Neural cell (in vitro differentiated cells): ENCODE data around the gene TMTC1. TPM values are rescaled to one million over a fixed set of nuclear protein-coding genes. Genes with fewer than 3 reads are reported as not detected.

ENCODE experiments used
- H2AFZ ChIP-seq: fragments of 200-600, 300-800 bp; sonication (generic), shearing (Covaris generic); 2 replicates; pipeline ENCODE4 v1.6.0; 2014; ENCODE audit warnings: low read depth, mild to moderate bottlenecking, antibody characterized with exemption, low read length, moderate library complexity
- H3F3A ChIP-seq: fragments of 200-600 bp; shearing (Covaris generic); 2 replicates; pipeline ENCODE4 v1.6.1; 2016; ENCODE audit warnings: mild to moderate bottlenecking, moderate library complexity, mixed read lengths, antibody characterized with exemption, low read length; ENCODE audit not compliant: insufficient read depth, poor library complexity, severe bottlenecking
- H3K27ac ChIP-seq: fragments of 200-600, 300-800 bp; sonication (generic), shearing (Covaris generic); 2 replicates; pipeline ENCODE4 v1.5.1; 2014; ENCODE audit warnings: mild to moderate bottlenecking, low read length, moderate library complexity
- H3K27me3 ChIP-seq: fragments of 300-800, 200-600 bp; sonication (generic), shearing (Covaris generic); 2 replicates; pipeline ENCODE4 v1.6.0; 2014; ENCODE audit warnings: mild to moderate bottlenecking, low read depth, low read length, moderate library complexity; ENCODE audit not compliant: insufficient read depth
- H3K36me3 ChIP-seq: fragments of 300-800, 200-600 bp; sonication (generic), shearing (Covaris generic); 2 replicates; pipeline ENCODE4 v1.5.1; 2014; ENCODE audit warnings: mild to moderate bottlenecking, antibody characterized with exemption, low read length, moderate library complexity; ENCODE audit not compliant: insufficient read depth
- H3K4me2 ChIP-seq: fragments of 300-800, 200-600 bp; sonication (generic), shearing (Covaris generic); 2 replicates; pipeline ENCODE4 v1.6.0; 2014; ENCODE audit warnings: mild to moderate bottlenecking, low read length
- H3K4me3 ChIP-seq: fragments of 300-800, 200-600 bp; sonication (generic), shearing (Covaris generic); 2 replicates; pipeline ENCODE4 v1.5.1; 2014; ENCODE audit warnings: mild to moderate bottlenecking, low read length, moderate library complexity
- H3K79me2 ChIP-seq: fragments of 200-600 bp; shearing (Covaris generic); replicated peaks from 2 replicates; pipeline ENCODE4 v1.6.0; 2014; ENCODE audit warnings: mild to moderate bottlenecking, low read length, moderate library complexity; ENCODE audit not compliant: insufficient read depth
- H3K9ac ChIP-seq: fragments of 300-800, 200-600 bp; sonication (generic), shearing (Covaris generic); 2 replicates; pipeline ENCODE4 v1.6.1; 2016; ENCODE audit warnings: mild to moderate bottlenecking, low read length, mixed read lengths
- H3K9me2 ChIP-seq: fragments of 200-600 bp; shearing (Covaris generic); 2 replicates; pipeline ENCODE4 v1.6.1; 2016; ENCODE audit warnings: mild to moderate bottlenecking, low read length, mixed read lengths; ENCODE audit not compliant: insufficient read depth
- H3K9me3 ChIP-seq: fragments of 200-600, 300-800 bp; sonication (generic), shearing (Covaris generic); 2 replicates; pipeline ENCODE4 v1.6.1; 2016; ENCODE audit warnings: mild to moderate bottlenecking, mixed run types, low read length, moderate library complexity, mixed read lengths
- H4K20me1 ChIP-seq: fragments of 200-600 bp; shearing (Covaris generic); 2 replicates; pipeline ENCODE4 v1.6.1; 2016; ENCODE audit warnings: mild to moderate bottlenecking, mixed run types; ENCODE audit not compliant: insufficient read depth
- EP300 ChIP-seq: fragments of 450-650 bp; conservative IDR thresholded peaks from 2 replicates; pipeline ENCODE4 v1.6.1; 2014; ENCODE audit warnings: antibody characterized with exemption, mild to moderate bottlenecking, moderate library complexity; ENCODE audit not compliant: poor library complexity, severe bottlenecking
- EZH2 ChIP-seq: fragments of 200-600, 300-800 bp; shearing (Covaris generic), sonication (generic); IDR thresholded peaks from 2 replicates; pipeline ENCODE4 v1.6.1; 2014; ENCODE audit warnings: antibody characterized with exemption, low read length, borderline replicate concordance, mild to moderate bottlenecking; ENCODE audit not compliant: insufficient read depth, poor library complexity, severe bottlenecking
- MXI1 ChIP-seq: fragments of 450-650 bp; conservative IDR thresholded peaks from 2 replicates; pipeline ENCODE4 v1.6.1; 2014; ENCODE audit warnings: antibody characterized with exemption, mild to moderate bottlenecking; ENCODE audit not compliant: poor library complexity, severe bottlenecking
- POLR2AphosphoS5 ChIP-seq: IDR thresholded peaks from 2 replicates; pipeline ENCODE4 v1.6.1; 2012
- RAD21 ChIP-seq: fragments of 450-650 bp; conservative IDR thresholded peaks from 2 replicates; pipeline ENCODE4 v1.6.1; 2014; ENCODE audit warnings: antibody characterized with exemption, mild to moderate bottlenecking, moderate library complexity
- SMC3 ChIP-seq: fragments of 450-650 bp; conservative IDR thresholded peaks from 2 replicates; pipeline ENCODE4 v1.6.1; 2014; ENCODE audit warnings: antibody characterized with exemption, mild to moderate bottlenecking, moderate library complexity; ENCODE audit not compliant: poor library complexity
- TAF1 ChIP-seq: IDR thresholded peaks from 2 replicates; pipeline ENCODE4 v1.6.1; 2012; ENCODE audit warnings: low read depth
- polyA plus RNA-seq: library from polyadenylated mRNA; depleted of rRNA; stranded (reverse); fragments of >200 nt; gene quantifications from 2 replicates; pipeline ENCODE4 v1.2.3, GENCODE V29; 2014
- TF ChIP-seq, protein P1 (sequence below): fragments of 450-650 bp; IDR thresholded peaks from 2 replicates; pipeline ENCODE4 v1.5.1; 2014; ENCODE audit warnings: antibody characterized with exemption, mild to moderate bottlenecking, moderate library complexity; ENCODE audit not compliant: poor library complexity, severe bottlenecking
- TF ChIP-seq, protein P2 (sequence below): IDR thresholded peaks from 2 replicates; pipeline ENCODE4 v1.6.1; 2012; ENCODE audit warnings: borderline replicate concordance

The TMTC1 gene
- polyA plus RNA-seq, 1 donor from 2014 or later: 10.0 TPM

DNA sequence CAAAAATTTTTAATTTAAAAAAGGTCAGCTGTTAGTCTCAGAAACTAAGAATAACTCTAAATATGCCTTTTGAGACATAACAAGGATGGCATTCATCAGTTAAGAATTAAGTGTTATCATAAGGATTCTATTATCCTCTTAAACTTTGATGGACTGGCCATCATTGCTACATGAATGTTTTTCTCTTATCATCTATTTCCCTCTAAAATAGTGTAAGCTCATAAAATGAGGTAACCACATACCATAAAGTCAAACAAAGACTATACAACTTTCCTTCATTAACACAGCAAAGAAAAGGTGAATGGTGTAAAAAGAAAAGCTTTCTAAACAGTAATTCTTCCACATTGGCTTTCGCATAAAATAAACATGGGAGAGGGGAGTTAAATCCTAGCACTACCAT, 41.1 kb downstream of the TMTC1 start:
- TF ChIP-seq POLR2AphosphoS5 (no peak), EP300 (no peak), SMC3 (no peak), EZH2 (no peak), MXI1 (no peak), TAF1 (no peak)
- TF ChIP-seq, protein P1, sequence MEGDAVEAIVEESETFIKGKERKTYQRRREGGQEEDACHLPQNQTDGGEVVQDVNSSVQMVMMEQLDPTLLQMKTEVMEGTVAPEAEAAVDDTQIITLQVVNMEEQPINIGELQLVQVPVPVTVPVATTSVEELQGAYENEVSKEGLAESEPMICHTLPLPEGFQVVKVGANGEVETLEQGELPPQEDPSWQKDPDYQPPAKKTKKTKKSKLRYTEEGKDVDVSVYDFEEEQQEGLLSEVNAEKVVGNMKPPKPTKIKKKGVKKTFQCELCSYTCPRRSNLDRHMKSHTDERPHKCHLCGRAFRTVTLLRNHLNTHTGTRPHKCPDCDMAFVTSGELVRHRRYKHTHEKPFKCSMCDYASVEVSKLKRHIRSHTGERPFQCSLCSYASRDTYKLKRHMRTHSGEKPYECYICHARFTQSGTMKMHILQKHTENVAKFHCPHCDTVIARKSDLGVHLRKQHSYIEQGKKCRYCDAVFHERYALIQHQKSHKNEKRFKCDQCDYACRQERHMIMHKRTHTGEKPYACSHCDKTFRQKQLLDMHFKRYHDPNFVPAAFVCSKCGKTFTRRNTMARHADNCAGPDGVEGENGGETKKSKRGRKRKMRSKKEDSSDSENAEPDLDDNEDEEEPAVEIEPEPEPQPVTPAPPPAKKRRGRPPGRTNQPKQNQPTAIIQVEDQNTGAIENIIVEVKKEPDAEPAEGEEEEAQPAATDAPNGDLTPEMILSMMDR: no peak
- TF ChIP-seq, protein P2, sequence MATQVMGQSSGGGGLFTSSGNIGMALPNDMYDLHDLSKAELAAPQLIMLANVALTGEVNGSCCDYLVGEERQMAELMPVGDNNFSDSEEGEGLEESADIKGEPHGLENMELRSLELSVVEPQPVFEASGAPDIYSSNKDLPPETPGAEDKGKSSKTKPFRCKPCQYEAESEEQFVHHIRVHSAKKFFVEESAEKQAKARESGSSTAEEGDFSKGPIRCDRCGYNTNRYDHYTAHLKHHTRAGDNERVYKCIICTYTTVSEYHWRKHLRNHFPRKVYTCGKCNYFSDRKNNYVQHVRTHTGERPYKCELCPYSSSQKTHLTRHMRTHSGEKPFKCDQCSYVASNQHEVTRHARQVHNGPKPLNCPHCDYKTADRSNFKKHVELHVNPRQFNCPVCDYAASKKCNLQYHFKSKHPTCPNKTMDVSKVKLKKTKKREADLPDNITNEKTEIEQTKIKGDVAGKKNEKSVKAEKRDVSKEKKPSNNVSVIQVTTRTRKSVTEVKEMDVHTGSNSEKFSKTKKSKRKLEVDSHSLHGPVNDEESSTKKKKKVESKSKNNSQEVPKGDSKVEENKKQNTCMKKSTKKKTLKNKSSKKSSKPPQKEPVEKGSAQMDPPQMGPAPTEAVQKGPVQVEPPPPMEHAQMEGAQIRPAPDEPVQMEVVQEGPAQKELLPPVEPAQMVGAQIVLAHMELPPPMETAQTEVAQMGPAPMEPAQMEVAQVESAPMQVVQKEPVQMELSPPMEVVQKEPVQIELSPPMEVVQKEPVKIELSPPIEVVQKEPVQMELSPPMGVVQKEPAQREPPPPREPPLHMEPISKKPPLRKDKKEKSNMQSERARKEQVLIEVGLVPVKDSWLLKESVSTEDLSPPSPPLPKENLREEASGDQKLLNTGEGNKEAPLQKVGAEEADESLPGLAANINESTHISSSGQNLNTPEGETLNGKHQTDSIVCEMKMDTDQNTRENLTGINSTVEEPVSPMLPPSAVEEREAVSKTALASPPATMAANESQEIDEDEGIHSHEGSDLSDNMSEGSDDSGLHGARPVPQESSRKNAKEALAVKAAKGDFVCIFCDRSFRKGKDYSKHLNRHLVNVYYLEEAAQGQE: no peak
- no peaks in the 10 kb centered on the region for H3K79me2 ChIP-seq
- no peaks in the 10 kb centered on the region for H3K9me3 ChIP-seq
- H3F3A ChIP-seq: no peaks in the 10 kb centered on the region
- H3K27me3 ChIP-seq: no peaks in the 10 kb centered on the region
- no peak overlapping the region for H3K4me3 ChIP-seq
- no peak overlapping the region for H3K4me2 ChIP-seq
- H4K20me1 ChIP-seq: no peaks in the 10 kb centered on the region
- H3K9me2 ChIP-seq: no peaks in the 10 kb centered on the region
- no peak overlapping the region for H3K27ac ChIP-seq
- H2AFZ ChIP-seq: no peak overlapping the region
- no peaks in the 10 kb centered on the region for H3K36me3 ChIP-seq
- no peak overlapping the region for H3K9ac ChIP-seq

DNA sequence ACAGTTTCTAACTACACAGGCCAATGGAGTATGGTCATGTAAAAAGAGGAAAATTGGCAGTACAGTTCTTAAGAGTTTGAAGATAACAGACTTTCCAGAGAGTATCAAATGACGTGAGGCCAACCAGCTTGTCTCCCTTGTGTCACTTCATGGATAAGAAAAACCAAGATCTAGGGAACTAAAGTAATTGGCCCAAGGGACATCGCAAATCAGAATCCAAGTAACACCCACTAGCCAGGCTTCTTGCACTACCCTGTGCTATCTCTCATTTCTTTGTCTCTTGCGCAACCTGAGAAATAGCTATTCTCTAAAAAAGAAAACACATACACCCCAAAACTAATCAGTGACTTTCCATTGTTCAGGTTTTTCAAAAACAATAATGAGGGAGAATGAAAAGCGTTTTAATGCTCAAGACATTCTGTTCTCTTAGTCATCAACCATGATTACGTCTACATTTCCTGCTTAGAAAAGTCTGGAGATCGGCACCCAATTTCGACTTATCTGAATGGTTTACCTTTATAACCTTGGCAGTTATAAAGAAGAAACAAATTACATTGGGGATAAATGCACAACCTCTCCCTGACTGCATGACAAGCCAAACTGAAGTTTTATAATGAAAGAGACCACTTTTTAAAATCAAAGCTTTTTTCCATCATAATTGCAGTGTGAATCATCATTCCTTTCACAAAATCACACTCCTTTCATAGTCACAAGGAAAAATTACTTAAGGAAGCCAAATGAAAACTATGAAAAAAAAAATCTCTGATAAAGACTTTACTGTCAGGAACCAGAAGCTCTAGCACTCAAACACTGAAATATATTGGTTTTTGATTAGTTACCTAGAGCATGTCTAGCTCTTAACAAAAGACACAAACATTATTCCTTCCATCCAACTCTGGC, 42.1 kb downstream of the TMTC1 start:
- no peaks in the 10 kb centered on the region for H3K9me3 ChIP-seq
- TF ChIP-seq SMC3: no peak
- TF ChIP-seq, protein P2: no peak
- no peak for TF ChIP-seq RAD21
- TF ChIP-seq MXI1: no peak
- TF ChIP-seq, protein P1: no peak
- TF ChIP-seq TAF1: no peak
- no peak for TF ChIP-seq EZH2
- TF ChIP-seq POLR2AphosphoS5: no peak
- H3F3A ChIP-seq: no peaks in the 10 kb centered on the region
- no peaks in the 10 kb centered on the region for H4K20me1 ChIP-seq
- no peaks in the 10 kb centered on the region for H3K9me2 ChIP-seq
- no peaks in the 10 kb centered on the region for H3K79me2 ChIP-seq
- no peak overlapping the region for H3K27ac ChIP-seq
- H2AFZ ChIP-seq: no peak overlapping the region
- H3K27me3 ChIP-seq: no peaks in the 10 kb centered on the region
- H3K4me2 ChIP-seq: no peak overlapping the region
- H3K4me3 ChIP-seq: no peak overlapping the region
- no peaks in the 10 kb centered on the region for H3K36me3 ChIP-seq
- H3K9ac ChIP-seq: no peak overlapping the region
